GM20000 (cell line): ENCODE measurements around the gene SNED1.

ENCODE experiments used
- DNase-seq: peaks from one replicate; pipeline ENCODE4 v3.0.0; 2012; ENCODE audit warnings: low spot score
- TF ChIP-seq, protein P1 (sequence below): IDR thresholded peaks from 2 replicates; pipeline ENCODE4 v1.5.1; 2012; ENCODE audit warnings: mild to moderate bottlenecking, control low read depth; ENCODE audit errors: extremely low read depth, missing control alignments

SNED1 gene

GRCh38 chr2:241020201-241020600, 21.8 kb downstream of the SNED1 start:
- TF ChIP-seq, protein P1, sequence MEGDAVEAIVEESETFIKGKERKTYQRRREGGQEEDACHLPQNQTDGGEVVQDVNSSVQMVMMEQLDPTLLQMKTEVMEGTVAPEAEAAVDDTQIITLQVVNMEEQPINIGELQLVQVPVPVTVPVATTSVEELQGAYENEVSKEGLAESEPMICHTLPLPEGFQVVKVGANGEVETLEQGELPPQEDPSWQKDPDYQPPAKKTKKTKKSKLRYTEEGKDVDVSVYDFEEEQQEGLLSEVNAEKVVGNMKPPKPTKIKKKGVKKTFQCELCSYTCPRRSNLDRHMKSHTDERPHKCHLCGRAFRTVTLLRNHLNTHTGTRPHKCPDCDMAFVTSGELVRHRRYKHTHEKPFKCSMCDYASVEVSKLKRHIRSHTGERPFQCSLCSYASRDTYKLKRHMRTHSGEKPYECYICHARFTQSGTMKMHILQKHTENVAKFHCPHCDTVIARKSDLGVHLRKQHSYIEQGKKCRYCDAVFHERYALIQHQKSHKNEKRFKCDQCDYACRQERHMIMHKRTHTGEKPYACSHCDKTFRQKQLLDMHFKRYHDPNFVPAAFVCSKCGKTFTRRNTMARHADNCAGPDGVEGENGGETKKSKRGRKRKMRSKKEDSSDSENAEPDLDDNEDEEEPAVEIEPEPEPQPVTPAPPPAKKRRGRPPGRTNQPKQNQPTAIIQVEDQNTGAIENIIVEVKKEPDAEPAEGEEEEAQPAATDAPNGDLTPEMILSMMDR: no peak
- no peak for DNase-seq

- TF ChIP-seq, protein P1: no peak
- no peak for DNase-seq
Measured at GRCh38 chr2:241020629-241021190, 22.3 kb downstream of the SNED1 start.

GRCh38 chr2:241025639-241026038, 27.2 kb downstream of the SNED1 start:
- TF ChIP-seq, protein P1: no peak
- DNase-seq: no peak

DNA sequence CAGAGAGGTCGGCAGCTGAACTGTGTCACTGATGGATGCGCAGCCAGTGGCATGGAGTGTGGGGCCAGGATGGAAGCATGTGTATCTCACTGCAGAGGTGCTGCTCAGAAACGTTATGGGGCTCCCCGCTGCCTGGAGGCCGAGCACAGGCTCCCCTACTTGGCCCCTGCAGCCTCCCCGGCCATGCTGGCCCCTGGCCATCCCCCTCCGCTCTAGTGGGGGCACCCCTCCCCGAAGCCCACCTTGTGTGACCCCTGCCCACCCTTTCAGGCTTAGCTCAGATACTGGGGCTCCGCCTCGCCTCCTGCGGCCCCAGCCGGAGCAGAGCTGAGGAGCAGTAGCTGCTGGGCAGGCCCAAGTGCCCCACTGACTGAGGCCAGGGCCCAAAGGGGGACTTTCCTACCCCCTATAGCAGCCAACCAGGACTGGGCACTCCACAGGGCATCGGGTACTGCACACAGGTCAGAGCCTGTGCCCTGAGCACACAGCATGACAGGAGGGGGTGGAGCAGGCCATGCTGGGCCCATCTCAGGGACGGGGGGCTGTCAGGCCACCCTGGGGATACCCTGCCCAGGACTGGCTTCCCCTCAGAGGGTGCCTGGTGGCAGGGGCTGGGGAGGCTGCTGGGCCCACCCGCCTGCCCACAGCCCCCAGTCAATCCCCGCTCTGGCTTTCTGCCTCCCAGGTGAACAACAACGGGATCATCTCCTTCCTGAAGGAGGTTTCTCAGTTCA, 31.3 kb downstream of the SNED1 start:
- DNase-seq: no peak
- TF ChIP-seq, protein P1: no peak

DNA sequence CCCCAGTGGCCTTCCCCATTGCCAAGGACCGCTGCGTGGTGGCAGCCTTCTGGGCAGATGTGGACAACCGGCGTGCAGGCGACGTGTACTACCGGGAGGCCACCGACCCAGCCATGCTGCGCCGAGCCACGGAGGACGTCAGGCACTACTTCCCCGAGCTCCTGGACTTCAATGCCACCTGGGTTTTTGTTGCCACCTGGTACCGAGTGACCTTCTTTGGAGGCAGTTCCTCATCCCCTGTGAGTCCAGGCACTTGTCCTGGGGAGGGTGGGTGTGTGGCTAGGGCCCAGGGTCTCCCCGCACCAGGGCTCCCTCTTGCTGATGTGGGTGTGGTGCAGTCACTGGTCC, 31.9 kb downstream of the SNED1 start:
- TF ChIP-seq, protein P1: no peak
- no peak for DNase-seq

- TF ChIP-seq, protein P1: no peak
Measured at GRCh38 chr2:241030883-241031282, 32.5 kb downstream of the SNED1 start.

GRCh38 chr2:241031436-241032165, 33.2 kb downstream of the SNED1 start:
- no peak for DNase-seq
- TF ChIP-seq, protein P1: no peak

More at GRCh38 chr2:241030883-241031282, 32.5 kb downstream of the SNED1 start:
- DNase-seq: no peak
